Smooth muscle cell (in vitro differentiated cells): ENCODE measurements around the gene MEFV. TPM values are rescaled to one million over a fixed set of nuclear protein-coding genes. Genes with fewer than 3 reads are reported as not detected.
A peak's percentile ranks its signal among the peaks of the same experiment; 100 is the strongest.

Experiments
- DNase-seq: peaks from one replicate; lab custom pipeline; 2025; ENCODE audit not compliant: unreplicated experiment; lab: John Stamatoyannopoulos, UW
- H2AFZ ChIP-seq: fragments of 200-600 bp; sonication (generic); 2 replicates; pipeline ENCODE4 v1.6.0; 2016; ENCODE audit warnings: antibody characterized with exemption, low read depth, mild to moderate bottlenecking
- H3F3A ChIP-seq: fragments of 200-600 bp; sonication (generic); 2 replicates; pipeline ENCODE4 v1.6.0; 2017; ENCODE audit warnings: antibody characterized with exemption, low read depth
- H3K27ac ChIP-seq: fragments of 200-600 bp; sonication (generic); 2 replicates; pipeline ENCODE4 v1.5.1; 2016; ENCODE audit warnings: low read depth, mild to moderate bottlenecking
- H3K27me3 ChIP-seq: fragments of 200-600 bp; sonication (generic); 2 replicates; pipeline ENCODE4 v1.6.1; 2016; ENCODE audit warnings: low read depth, mild to moderate bottlenecking
- H3K36me3 ChIP-seq: fragments of 200-600 bp; sonication (generic); 2 replicates; pipeline ENCODE4 v1.5.1; 2016; ENCODE audit warnings: low read depth
- H3K4me1 ChIP-seq: fragments of 200-600 bp; sonication (generic); 2 replicates; pipeline ENCODE4 v1.5.1; 2016; ENCODE audit warnings: low read depth
- H3K4me2 ChIP-seq: fragments of 200-600 bp; sonication (generic); 2 replicates; pipeline ENCODE4 v1.6.0; 2016; ENCODE audit warnings: mild to moderate bottlenecking
- H3K4me3 ChIP-seq: fragments of 200-600 bp; sonication (generic); 2 replicates; pipeline ENCODE4 v1.5.1; 2016; ENCODE audit warnings: mild to moderate bottlenecking
- H3K79me2 ChIP-seq: fragments of 200-600 bp; sonication (generic); 2 replicates; pipeline ENCODE4 v1.6.0; 2016; ENCODE audit warnings: low read depth, mild to moderate bottlenecking
- H3K9ac ChIP-seq: fragments of 200-600 bp; sonication (generic); 2 replicates; pipeline ENCODE4 v1.6.0; 2016; ENCODE audit warnings: low read depth
- H3K9me3 ChIP-seq: fragments of 200-600 bp; sonication (generic); replicated peaks from 2 replicates; pipeline ENCODE4 v1.5.1; 2016; ENCODE audit warnings: low read depth
- H4K20me1 ChIP-seq: fragments of 200-600 bp; sonication (generic); 2 replicates; pipeline ENCODE4 v1.6.0; 2016; ENCODE audit warnings: low read depth
- CTCF ChIP-seq: fragments of 200-600 bp; sonication (generic); IDR thresholded peaks from 2 replicates; pipeline ENCODE4 v1.5.1; 2017; ENCODE audit warnings: borderline replicate concordance, mild to moderate bottlenecking, antibody characterized with exemption; ENCODE audit not compliant: insufficient read depth, poor library complexity, severe bottlenecking
- WGBS: methylation state at CpG from one replicate; pipeline ENCODE4 v1.1.7; 2016; ENCODE audit warnings: low lambda C conversion rate; 5-methylcytosine and 5-hydroxymethylcytosine counted together
- polyA plus RNA-seq: library from polyadenylated mRNA; unstranded; fragments of >200 nt; fragmentation: Nextera tagmentation; extraction: Ambion mirVana; gene quantifications from 2 replicates; pipeline ENCODE4 v1.2.1, GENCODE V29; 2016
- total RNA-seq: library from RNA; depleted of rRNA; stranded (reverse); fragments of >200 nt; gene quantifications from 2 replicates; pipeline ENCODE4 v1.2.3, GENCODE V29; 2014

Gene MEFV
- total and polyA plus RNA-seq, 2 experiments from 2014 or later = not detected

GRCh38 chr16:3289998-3290673, 33.7 kb upstream of the MEFV start:
- WGBS = 97% methylated on average over 16 of the region's 16 CpGs
- Histone ChIP-seq H3K9me3 (peaks cover 52% of the 10 kb centered on the region), H3K4me2 (no peak overlapping the region), H3K27me3 (no peaks in the 10 kb centered on the region), H3F3A (no peaks in the 10 kb centered on the region), H3K4me3 (no peak overlapping the region), H3K36me3 (peaks cover 61% of the 10 kb centered on the region), H3K27ac (no peak overlapping the region), H4K20me1 (peaks cover under 1% of the 10 kb centered on the region), H3K9ac (no peak overlapping the region), H3K4me1 (peaks cover under 1% of the 10 kb centered on the region), H2AFZ (no peak overlapping the region), H3K79me2 (peaks cover 65% of the 10 kb centered on the region)
- DNase-seq = no peak
- TF ChIP-seq CTCF = no peak

GRCh38 chr16:3285131-3285530, 28.7 kb upstream of the MEFV start:
- 64% methylated on average over 6 of the region's 6 CpGs for WGBS
- Histone ChIP-seq H2AFZ (no peak overlapping the region), H3K27ac (no peak overlapping the region), H3K36me3 (peaks cover 35% of the 10 kb centered on the region), H3K27me3 (no peaks in the 10 kb centered on the region), H3K79me2 (peaks cover 58% of the 10 kb centered on the region), H4K20me1 (peaks cover 11% of the 10 kb centered on the region), H3K4me3 (peak overlapping the region; percentile 85), H3K9ac (no peak overlapping the region), H3F3A (no peaks in the 10 kb centered on the region), H3K4me1 (peaks cover 14% of the 10 kb centered on the region), H3K4me2 (peak overlapping the region; percentile 99), H3K9me3 (peaks cover 21% of the 10 kb centered on the region)
- no peak for TF ChIP-seq CTCF
- no peak for DNase-seq

- Histone ChIP-seq H3K79me2 (peaks cover 52% of the 10 kb centered on the region), H2AFZ (peak overlapping the region; percentile 85), H4K20me1 (peaks cover 11% of the 10 kb centered on the region), H3K9ac (peak overlapping the region; percentile 93), H3K27me3 (no peaks in the 10 kb centered on the region), H3K4me2 (peak overlapping the region; percentile 99), H3K4me1 (peaks cover 14% of the 10 kb centered on the region), H3K27ac (peak overlapping the region; percentile 98), H3K9me3 (peaks cover 7% of the 10 kb centered on the region), H3F3A (no peaks in the 10 kb centered on the region), H3K36me3 (peaks cover 22% of the 10 kb centered on the region), H3K4me3 (peak overlapping the region; percentile 85)
- 4% methylated on average over 56 of the region's 56 CpGs for WGBS
- no peak for DNase-seq
- no peak for TF ChIP-seq CTCF
Measured at GRCh38 chr16:3283543-3284447, 27.4 kb upstream of the MEFV start.
